H9 (cell line): ENCODE measurements around the gene TEX51. TPM values are rescaled to one million over a fixed set of nuclear protein-coding genes. Genes with fewer than 3 reads are reported as not detected.

Experiments used
- DNase-seq: peaks from one replicate; pipeline ENCODE4 v3.0.0-alpha.2; 2017
- H2AFZ ChIP-seq: one replicate; pipeline ENCODE4 v1.6.1; 2013; ENCODE audit warnings: mild to moderate bottlenecking, low read length, control low read depth, moderate library complexity
- H2AK5ac ChIP-seq: 2 replicates; pipeline ENCODE4 v1.6.1; 2013; ENCODE audit warnings: low read length, control low read depth, mixed read lengths; ENCODE audit not compliant: insufficient read length
- H2BK120ac ChIP-seq: one replicate; pipeline ENCODE4 v1.6.1; 2013; ENCODE audit warnings: low read depth, mild to moderate bottlenecking, low read length, control low read depth, inconsistent platforms; ENCODE audit not compliant: poor library complexity, severe bottlenecking
- H2BK12ac ChIP-seq: 2 replicates; pipeline ENCODE4 v1.6.1; 2013; ENCODE audit warnings: low read length, control low read depth, mixed read lengths, low read depth; ENCODE audit not compliant: insufficient read length
- H2BK15ac ChIP-seq: 2 replicates; pipeline ENCODE4 v1.6.1; 2013; ENCODE audit warnings: low read depth, low read length, control low read depth
- H2BK20ac ChIP-seq: one replicate; pipeline ENCODE4 v1.6.1; 2013; ENCODE audit warnings: low read depth, mild to moderate bottlenecking, low read length, control low read depth, inconsistent platforms; ENCODE audit not compliant: poor library complexity, severe bottlenecking
- H2BK5ac ChIP-seq: 2 replicates; pipeline ENCODE4 v1.6.1; 2013; ENCODE audit warnings: low read length, control low read depth, mixed read lengths; ENCODE audit not compliant: insufficient read length
- H3K14ac ChIP-seq: 2 replicates; pipeline ENCODE4 v1.6.1; 2013; ENCODE audit warnings: low read length, control low read depth; ENCODE audit not compliant: insufficient read depth
- H3K18ac ChIP-seq: 2 replicates; pipeline ENCODE4 v1.6.1; 2013; ENCODE audit warnings: low read depth, mild to moderate bottlenecking, mixed read lengths, low read length, control low read depth; ENCODE audit not compliant: insufficient read length
- H3K23ac ChIP-seq: 2 replicates; pipeline ENCODE4 v1.6.1; 2013; ENCODE audit warnings: low read length, control low read depth, mixed read lengths, low read depth; ENCODE audit not compliant: insufficient read length
- H3K23me2 ChIP-seq: 2 replicates; pipeline ENCODE4 v1.6.1; 2013; ENCODE audit warnings: low read depth, mild to moderate bottlenecking, mixed read lengths, low read length, control low read depth; ENCODE audit not compliant: insufficient read length, poor library complexity, severe bottlenecking
- H3K27ac ChIP-seq: 2 replicates; pipeline ENCODE4 v1.5.1; 2013; ENCODE audit warnings: low read length, control low read depth, mixed read lengths, low read depth; ENCODE audit not compliant: insufficient read length
- H3K27me3 ChIP-seq: 2 replicates; pipeline ENCODE4 v1.6.1; 2013; ENCODE audit warnings: low read length, control low read depth, inconsistent platforms; ENCODE audit not compliant: insufficient read depth
- H3K4ac ChIP-seq: 2 replicates; pipeline ENCODE4 v1.6.1; 2013; ENCODE audit warnings: low read depth, mild to moderate bottlenecking, control low read depth, inconsistent platforms, low read length, moderate library complexity
- H3K4me1 ChIP-seq: 2 replicates; pipeline ENCODE4 v1.6.1; 2013; ENCODE audit warnings: low read length, control low read depth, inconsistent platforms; ENCODE audit not compliant: insufficient read depth
- H3K4me2 ChIP-seq: 2 replicates; pipeline ENCODE4 v1.6.1; 2013; ENCODE audit warnings: low read length, control low read depth, mixed read lengths; ENCODE audit not compliant: insufficient read length, insufficient read depth
- H3K56ac ChIP-seq: 2 replicates; pipeline ENCODE4 v1.6.1; 2013; ENCODE audit warnings: low read depth, mild to moderate bottlenecking, mixed read lengths, low read length, control low read depth; ENCODE audit not compliant: insufficient read length
- H3K79me1 ChIP-seq: 2 replicates; pipeline ENCODE4 v1.6.1; 2013; ENCODE audit warnings: low read depth, mild to moderate bottlenecking, moderate library complexity, low read length, control low read depth, inconsistent platforms; ENCODE audit not compliant: insufficient read depth, poor library complexity, severe bottlenecking
- H3K79me2 ChIP-seq: 2 replicates; pipeline ENCODE4 v1.6.1; 2013; ENCODE audit warnings: low read length, control low read depth, inconsistent platforms; ENCODE audit not compliant: insufficient read depth
- H3K9ac ChIP-seq: 2 replicates; pipeline ENCODE4 v1.6.1; 2013; ENCODE audit warnings: low read length, control low read depth, mixed read lengths; ENCODE audit not compliant: insufficient read length; ENCODE audit errors: extremely low read depth
- H3K9me3 ChIP-seq: one replicate; pipeline ENCODE4 v1.6.1; 2013; ENCODE audit warnings: low read depth, low read length, inconsistent platforms; ENCODE audit not compliant: control insufficient read depth
- H3T11ph ChIP-seq: one replicate; pipeline ENCODE4 v1.6.1; 2013; ENCODE audit warnings: mild to moderate bottlenecking, low read length, control low read depth, inconsistent platforms
- H4K20me1 ChIP-seq: one replicate; pipeline ENCODE4 v1.6.1; 2013; ENCODE audit not compliant: control insufficient read depth, insufficient read length, insufficient read depth
- H4K5ac ChIP-seq: 2 replicates; pipeline ENCODE4 v1.6.1; 2013; ENCODE audit warnings: low read depth, mild to moderate bottlenecking, mixed read lengths, low read length, control low read depth; ENCODE audit not compliant: insufficient read length
- H4K8ac ChIP-seq: replicated peaks from 2 replicates; pipeline ENCODE4 v1.6.1; 2013; ENCODE audit warnings: low read length, control low read depth, mixed read lengths, low read depth; ENCODE audit not compliant: insufficient read length
- H4K91ac ChIP-seq: 2 replicates; pipeline ENCODE4 v1.6.1; 2013; ENCODE audit warnings: low read depth, mild to moderate bottlenecking, moderate library complexity, mixed read lengths, low read length, control low read depth; ENCODE audit not compliant: insufficient read length
- H3K27ac Mint-ChIP-seq, 3 experiments: 2 replicates in 2 of 3; 3 replicates in 1 of 3; pipeline ENCODE4 v1.8.0; 2020 to 2021; ENCODE audit warnings: mixed read lengths in 3 of 3, mild to moderate bottlenecking in 1 of 3, moderate library complexity in 1 of 3
- H3K27me3 Mint-ChIP-seq: 2 replicates; pipeline ENCODE4 v1.8.0; 2021; ENCODE audit warnings: low read depth, mild to moderate bottlenecking, moderate library complexity, mixed read lengths
- H3K36me3 Mint-ChIP-seq, 3 experiments: 2 replicates in 2 of 3; 3 replicates in 1 of 3; pipeline ENCODE4 v1.8.0; 2020 to 2021; ENCODE audit warnings: low read depth in 3 of 3, mixed read lengths in 3 of 3; ENCODE audit not compliant: insufficient read depth in 1 of 3
- H3K4me1 Mint-ChIP-seq, 2 experiments: 2 replicates each; pipeline ENCODE4 v1.8.0; 2020; ENCODE audit warnings: mixed read lengths in 2 of 2
- H3K4me3 Mint-ChIP-seq, 2 experiments: 2 replicates in 1 of 2; 3 replicates in 1 of 2; pipeline ENCODE4 v1.8.0; 2020 to 2021; ENCODE audit warnings: mild to moderate bottlenecking in 2 of 2, mixed read lengths in 2 of 2, moderate library complexity in 1 of 2
- H3K9me3 Mint-ChIP-seq, 2 experiments: 2 replicates in 1 of 2; 3 replicates in 1 of 2; pipeline ENCODE4 v1.8.0; 2020; ENCODE audit warnings: mild to moderate bottlenecking in 2 of 2, mixed read lengths in 2 of 2, moderate library complexity in 1 of 2
- CTCF ChIP-seq: fragments of 200-600 bp; sonication (generic); conservative IDR thresholded peaks from 3 replicates; pipeline ENCODE4 v1.8.0; 2021; ENCODE audit warnings: antibody characterized with exemption, mild to moderate bottlenecking
- WGBS: extraction: QIAGEN DNeasy Blood & Tissue Kit; methylation state at CpG from one replicate; pipeline ENCODE4 v1.1.7; 2013; ENCODE audit warnings: missing lambda C conversion rate, low lambda C conversion rate, mixed read lengths; ENCODE audit not compliant: insufficient read length; ENCODE audit errors: extremely low coverage; 5-methylcytosine and 5-hydroxymethylcytosine counted together
- total RNA-seq: library from RNA; stranded (reverse); gene quantifications from 2 replicates; pipeline ENCODE4 v1.2.1, GENCODE V29; 2021

TEX51 gene
- total RNA-seq, 1 experiment from 2014 or later, result not detected

DNA sequence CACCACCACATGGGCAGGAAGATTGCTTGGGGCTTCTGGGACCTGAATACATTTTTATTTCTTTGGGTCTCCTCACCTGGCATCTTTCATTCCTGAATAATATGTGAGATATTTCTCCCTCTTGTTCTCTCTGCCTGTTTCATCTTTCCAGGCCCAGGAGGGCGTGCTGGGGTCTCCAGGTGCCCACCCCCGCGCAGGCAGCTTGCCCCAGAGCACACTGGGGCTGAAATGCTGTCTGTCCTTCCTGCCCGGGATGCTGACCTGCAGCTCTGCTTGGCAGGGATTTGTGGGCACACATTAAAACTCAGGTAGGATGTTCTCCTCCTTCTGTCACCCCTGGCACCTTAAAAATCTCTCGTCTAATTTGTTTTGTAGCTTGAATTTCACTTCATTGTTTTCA, 39.7 kb upstream of the TEX51 start:
- no peak overlapping the region for H2BK5ac ChIP-seq
- Mint-ChIP-seq H3K4me3 (no peak overlapping the region), H3K36me3 (no peaks in the 10 kb centered on the region), H3K27me3 (peaks cover 1% of the 10 kb centered on the region; the same call in 1 of the 2 replicates), H3K9me3 (no peaks in the 10 kb centered on the region), H3K27ac (no peak overlapping the region; a peak in 1 of 7 replicates), H3K4me1 (0 out of 4 replicates have a peak, but pooled peaks cover 2 to 3% of the 10 kb centered on the region in 2 experiments)
- no peak overlapping the region for H3K27ac ChIP-seq
- H3K79me1 ChIP-seq, result no peaks in the 10 kb centered on the region
- no peak overlapping the region for H4K91ac ChIP-seq
- H3K23ac ChIP-seq, result no peak overlapping the region
- H4K20me1 ChIP-seq, result no peaks in the 10 kb centered on the region
- no peak overlapping the region for H3K18ac ChIP-seq
- H2BK20ac ChIP-seq, result no peak overlapping the region
- H3K23me2 ChIP-seq, result no peaks in the 10 kb centered on the region
- H3K4ac ChIP-seq, result no peak overlapping the region
- no peaks in the 10 kb centered on the region for H3K27me3 ChIP-seq
- no peaks in the 10 kb centered on the region for H3K9me3 ChIP-seq
- H4K8ac ChIP-seq, result no peak overlapping the region
- H3K4me2 ChIP-seq, result no peak overlapping the region
- no peak overlapping the region for H3K56ac ChIP-seq
- H3K79me2 ChIP-seq, result no peaks in the 10 kb centered on the region
- WGBS, result no CpG with 5 or more reads among the region's 5 CpGs
- no peak for DNase-seq
- no peak overlapping the region for H4K5ac ChIP-seq
- no peak for TF ChIP-seq CTCF
- no peak overlapping the region for H2AFZ ChIP-seq
- no peak overlapping the region for H3K9ac ChIP-seq
- no peak overlapping the region for H3K14ac ChIP-seq
- H3K4me1 ChIP-seq, result no peaks in the 10 kb centered on the region
- no peak overlapping the region for H3T11ph ChIP-seq
- H2BK15ac ChIP-seq, result no peak overlapping the region
- no peak overlapping the region for H2BK12ac ChIP-seq
- H2BK120ac ChIP-seq, result no peak overlapping the region
- H2AK5ac ChIP-seq, result no peak overlapping the region
